H1 (cell line): ENCODE measurements around the gene PRMT6. TPM values are rescaled to one million over a fixed set of nuclear protein-coding genes. Genes with fewer than 3 reads are reported as not detected.

Source experiments
- CTCF ChIA-PET: fragments of 300-600 bp; sonication (Branson Sonifier 250); formaldehyde crosslinking; loops from one replicate; lab custom pipeline; 2021; ENCODE audit not compliant: partially characterized antibody; lab: Charles Lee
- POLR2A ChIA-PET: fragments of 300-600 bp; sonication (Branson Sonifier 250); formaldehyde crosslinking; loops from one replicate; lab custom pipeline; 2021; ENCODE audit warnings: inconsistent platforms; ENCODE audit not compliant: partially characterized antibody; lab: Charles Lee
- DNase-seq, 2 experiments: peaks; one replicate each; pipeline versions ENCODE4 v3.0.0 to v3.0.0-alpha.2; 2010 to 2022; ENCODE audit warnings: low spot score in 2 of 2, low read depth in 1 of 2, mixed read lengths in 1 of 2
- FAIRE-seq: peaks from 2 replicates; lab custom pipeline; 2011; peaks lifted over from hg19 to GRCh38; lab: Jason Lieb, UNC
- H2AFZ ChIP-seq: 2 replicates; pipeline ENCODE4 v1.8.1; 2012; ENCODE audit warnings: low read length, inconsistent platforms
- H2AK5ac ChIP-seq: 2 replicates; pipeline ENCODE4 v1.6.1; 2013; ENCODE audit warnings: low read depth, low read length
- H2BK120ac ChIP-seq: replicated peaks from 2 replicates; pipeline ENCODE3; 2013; ENCODE audit warnings: low read depth, low read length, inconsistent platforms
- H2BK12ac ChIP-seq: 2 replicates; pipeline ENCODE4 v1.6.1; 2013; ENCODE audit warnings: low read depth, low read length
- H2BK15ac ChIP-seq: 2 replicates; pipeline ENCODE4 v1.6.1; 2013; ENCODE audit warnings: low read length
- H2BK20ac ChIP-seq: 2 replicates; pipeline ENCODE4 v1.6.1; 2013; ENCODE audit warnings: low read length
- H2BK5ac ChIP-seq: 2 replicates; pipeline ENCODE4 v1.6.1; 2013; ENCODE audit warnings: low read depth, low read length
- H3K14ac ChIP-seq: 2 replicates; pipeline ENCODE4 v1.6.1; 2013; ENCODE audit warnings: inconsistent platforms; ENCODE audit not compliant: insufficient read length
- H3K18ac ChIP-seq: 2 replicates; pipeline ENCODE4 v1.6.1; 2013; ENCODE audit warnings: low read length; ENCODE audit errors: extremely low read depth
- H3K23ac ChIP-seq: 2 replicates; pipeline ENCODE4 v1.6.1; 2013; ENCODE audit warnings: inconsistent platforms; ENCODE audit not compliant: insufficient read length
- H3K23me2 ChIP-seq: 2 replicates; pipeline ENCODE4 v1.6.1; 2013; ENCODE audit warnings: low read depth, low read length
- H3K27ac ChIP-seq: 2 replicates; pipeline ENCODE4 v1.6.1; 2011; ENCODE audit warnings: low read depth, low read length, inconsistent platforms
- H3K27me3 ChIP-seq, 4 experiments: replicated peaks in 1 of 4; 1 replicate in 1 of 4; 2 replicates in 3 of 4; pipeline versions ENCODE4 v1.6.1 to v1.8.1; 2011 to 2013; ENCODE audit warnings: low read length in 3 of 4, mild to moderate bottlenecking in 3 of 4, inconsistent platforms in 2 of 4, mixed read lengths in 2 of 4, moderate library complexity in 1 of 4; ENCODE audit not compliant: control insufficient read depth in 3 of 4, insufficient read depth in 3 of 4; ENCODE audit errors: extremely low read depth in 1 of 4
- H3K36me3 ChIP-seq, 4 experiments: 2 replicates each; pipeline versions ENCODE4 v1.6.1 to v1.8.1; 2011 to 2013; ENCODE audit warnings: mild to moderate bottlenecking in 4 of 4, low read length in 3 of 4, moderate library complexity in 2 of 4, control low read depth in 1 of 4, inconsistent platforms in 1 of 4; ENCODE audit not compliant: insufficient read depth in 4 of 4, control insufficient read depth in 2 of 4
- H3K4ac ChIP-seq: replicated peaks from 2 replicates; pipeline ENCODE3; 2013; ENCODE audit warnings: low read length, low read depth, mixed read lengths, inconsistent platforms; ENCODE audit not compliant: insufficient read length
- H3K4me1 ChIP-seq, 4 experiments: replicated peaks in 1 of 4; 1 replicate in 1 of 4; 2 replicates in 3 of 4; pipeline versions ENCODE4 v1.6.1 to v1.8.1; 2011 to 2013; ENCODE audit warnings: low read length in 3 of 4, inconsistent platforms in 2 of 4, mixed read lengths in 1 of 4; ENCODE audit not compliant: insufficient read depth in 4 of 4, control insufficient read depth in 3 of 4
- H3K4me2 ChIP-seq, 2 experiments: 2 replicates each; pipeline versions ENCODE4 v1.6.1 to v1.8.1; 2011 to 2013; ENCODE audit warnings: low read depth in 2 of 2, low read length in 2 of 2, control low read depth in 1 of 2, inconsistent platforms in 1 of 2, mild to moderate bottlenecking in 1 of 2; ENCODE audit not compliant: insufficient read depth in 1 of 2
- H3K4me3 ChIP-seq, 4 experiments: fragments of 200-600, 300-600 bp in 1 of 4; sonication (generic), shearing (Covaris generic), sonication (Bioruptor Twin) in 1 of 4; 2 replicates each; pipeline versions ENCODE4 v1.5.1 to v1.8.1; 2011 to 2016; ENCODE audit warnings: low read length in 4 of 4, low read depth in 3 of 4, control low read depth in 2 of 4, inconsistent platforms in 2 of 4, mild to moderate bottlenecking in 2 of 4, mixed read lengths in 1 of 4, moderate library complexity in 1 of 4; ENCODE audit not compliant: insufficient read depth in 2 of 4; ENCODE audit errors: extremely low read depth in 1 of 4
- H3K56ac ChIP-seq: replicated peaks from 2 replicates; pipeline ENCODE3; 2013; ENCODE audit warnings: low read depth, mild to moderate bottlenecking, mixed read lengths, low read length, inconsistent platforms; ENCODE audit not compliant: insufficient read length
- H3K79me1 ChIP-seq: 2 replicates; pipeline ENCODE4 v1.6.1; 2013; ENCODE audit warnings: low read depth, low read length, control low read depth
- H3K79me2 ChIP-seq, 2 experiments: 2 replicates each; pipeline versions ENCODE4 v1.6.1 to v1.8.1; 2012 to 2013; ENCODE audit warnings: low read length in 2 of 2, mild to moderate bottlenecking in 2 of 2, inconsistent platforms in 1 of 2; ENCODE audit not compliant: insufficient read depth in 2 of 2, control insufficient read depth in 1 of 2
- H3K9ac ChIP-seq, 4 experiments: replicated peaks in 1 of 4; 1 replicate in 1 of 4; 2 replicates in 3 of 4; pipeline versions ENCODE4 v1.6.1 to v1.8.1; 2011 to 2013; ENCODE audit warnings: low read depth in 3 of 4, low read length in 3 of 4, control low read depth in 2 of 4, mild to moderate bottlenecking in 2 of 4, moderate library complexity in 2 of 4, inconsistent platforms in 1 of 4; ENCODE audit errors: extremely low read depth in 1 of 4
- H3K9me3 ChIP-seq, 2 experiments: 2 replicates each; pipeline versions ENCODE4 v1.6.1 to v1.8.1; 2012 to 2013; ENCODE audit warnings: mild to moderate bottlenecking in 2 of 2, moderate library complexity in 2 of 2, control low read depth in 1 of 2, inconsistent platforms in 1 of 2, low read depth in 1 of 2, low read length in 1 of 2, mixed read lengths in 1 of 2; ENCODE audit not compliant: insufficient read depth in 2 of 2
- H4K20me1 ChIP-seq, 2 experiments: replicated peaks in 1 of 2; 2 replicates each; pipeline versions ENCODE3 to v1.8.1; 2011 to 2013; ENCODE audit warnings: inconsistent platforms in 2 of 2, low read length in 2 of 2, mild to moderate bottlenecking in 1 of 2; ENCODE audit not compliant: insufficient read depth in 2 of 2, control insufficient read depth in 1 of 2
- H4K5ac ChIP-seq: 2 replicates; pipeline ENCODE4 v1.6.1; 2013; ENCODE audit warnings: low read length, low read depth, mixed read lengths, inconsistent platforms; ENCODE audit not compliant: insufficient read length
- H4K8ac ChIP-seq: 2 replicates; pipeline ENCODE4 v1.8.0; 2013; ENCODE audit warnings: mild to moderate bottlenecking, moderate library complexity, low read length, inconsistent platforms; ENCODE audit not compliant: insufficient read depth; ENCODE audit errors: extremely low read depth
- H4K91ac ChIP-seq: replicated peaks from 2 replicates; pipeline ENCODE3; 2013; ENCODE audit warnings: low read length, mixed read lengths, inconsistent platforms; ENCODE audit not compliant: insufficient read length
- CHD2 ChIP-seq: IDR thresholded peaks from 2 replicates; pipeline ENCODE4 v1.6.1; 2012; ENCODE audit warnings: low read length, improper control_type of control experiment
- CREB1 ChIP-seq: IDR thresholded peaks from 2 replicates; pipeline ENCODE4 v1.6.1; 2012; ENCODE audit warnings: inconsistent platforms
- CTBP2 ChIP-seq: IDR thresholded peaks from 2 replicates; pipeline ENCODE4 v1.7.0; 2011; ENCODE audit warnings: borderline replicate concordance, mild to moderate bottlenecking, moderate library complexity, mixed read lengths, low read length; ENCODE audit not compliant: insufficient read depth, insufficient read length
- EGR1 ChIP-seq: IDR thresholded peaks from 2 replicates; pipeline ENCODE4 v1.6.1; 2011; ENCODE audit warnings: low read depth, low read length, borderline replicate concordance
- EZH2 ChIP-seq: fragments of 200-600 bp; sonication (generic); IDR thresholded peaks from 2 replicates; pipeline ENCODE4 v1.7.1; 2012; ENCODE audit warnings: low read depth, mild to moderate bottlenecking, moderate library complexity, low read length, inconsistent platforms; ENCODE audit not compliant: severe bottlenecking
- NANOG ChIP-seq: IDR thresholded peaks from 2 replicates; pipeline ENCODE4 v1.6.1; 2011; ENCODE audit warnings: low read length, low read depth, mild to moderate bottlenecking, inconsistent platforms; ENCODE audit not compliant: insufficient read depth, poor library complexity, severe bottlenecking
- PHF8 ChIP-seq: fragments of 200-600 bp; sonication (generic); conservative IDR thresholded peaks from 2 replicates; pipeline ENCODE4 v1.7.1; 2012; ENCODE audit warnings: low read depth, mild to moderate bottlenecking, inconsistent platforms, low read length, moderate library complexity
- POLR2A ChIP-seq, 2 experiments: IDR thresholded peaks; 1 replicate in 1 of 2; 2 replicates in 1 of 2; pipeline ENCODE4 v1.6.1; 2011; ENCODE audit warnings: low read depth in 2 of 2, low read length in 2 of 2, mild to moderate bottlenecking in 2 of 2; ENCODE audit errors: control extremely low read depth in 1 of 2
- POU5F1 ChIP-seq: IDR thresholded peaks from 2 replicates; pipeline ENCODE4 v1.6.1; 2011; ENCODE audit warnings: low read depth, mild to moderate bottlenecking, low read length, moderate library complexity
- RXRA ChIP-seq: IDR thresholded peaks from 2 replicates; pipeline ENCODE4 v1.6.1; 2011; ENCODE audit warnings: low read depth, mild to moderate bottlenecking, low read length, moderate library complexity; ENCODE audit not compliant: insufficient read depth
- SRF ChIP-seq: IDR thresholded peaks from 2 replicates; pipeline ENCODE4 v1.6.1; 2011; ENCODE audit warnings: mild to moderate bottlenecking, low read depth, low read length, moderate library complexity
- ZNF274 ChIP-seq: IDR thresholded peaks from 2 replicates; pipeline ENCODE4 v1.7.0; 2012; ENCODE audit warnings: low read length, borderline replicate concordance; ENCODE audit errors: extremely low read depth
- whole genome bisulfite sequencing, 2 experiments: shearing (Covaris generic) in 1 of 2; methylation state at CpG; one replicate each; pipeline versions ENCODE4 v1.1.6 to v1.1.7; 2013 to 2015; ENCODE audit warnings: low lambda C conversion rate in 2 of 2, mixed read lengths in 2 of 2, inconsistent platforms in 1 of 2, low coverage in 1 of 2, missing lambda C conversion rate in 1 of 2; ENCODE audit not compliant: insufficient replicate concordance in 2 of 2, insufficient coverage in 1 of 2, insufficient read length in 1 of 2; ENCODE audit errors: extremely low coverage in 1 of 2, missing lambda C conversion rate in 1 of 2; 5-methylcytosine and 5-hydroxymethylcytosine counted together
- polyA plus RNA-seq, 7 experiments: library from polyadenylated mRNA; depleted of rRNA in 3 of 7; stranded (reverse) in 5 of 7; unstranded in 2 of 7; fragments of >200 nt in 5 of 7; fragments of 200-250 nt in 2 of 7; gene quantifications; 1 replicate in 5 of 7; 2 replicates in 1 of 7; 4 replicates in 1 of 7; pipeline versions ENCODE4 v1.2.1 to v1.2.3, GENCODE V29; 2011 to 2013; ENCODE audit warnings: missing spikeins in 2 of 7, mixed read lengths in 2 of 7
- total RNA-seq: library from RNA; stranded (reverse); fragmentation: NEBNext Ultra II Directional; extraction: Animal tissue kit (Norgen Biotek cat#: 25700); gene quantifications from 2 replicates; pipeline ENCODE4 v1.2.1, GENCODE V29; 2021
- TF ChIP-seq, protein P1 (sequence below): IDR thresholded peaks from 2 replicates; pipeline ENCODE4 v1.6.1; 2012; ENCODE audit warnings: inconsistent platforms
- TF ChIP-seq, protein P2 (sequence below): IDR thresholded peaks from 2 replicates; pipeline ENCODE4 v1.6.1; 2012; ENCODE audit warnings: inconsistent platforms

PRMT6 gene
- total and polyA plus RNA-seq, 2 of the 8 experiments (the other 6 are each of a cell fraction or from before 2014, with no cell fraction given): 23.6 to 38.2 TPM

DNA sequence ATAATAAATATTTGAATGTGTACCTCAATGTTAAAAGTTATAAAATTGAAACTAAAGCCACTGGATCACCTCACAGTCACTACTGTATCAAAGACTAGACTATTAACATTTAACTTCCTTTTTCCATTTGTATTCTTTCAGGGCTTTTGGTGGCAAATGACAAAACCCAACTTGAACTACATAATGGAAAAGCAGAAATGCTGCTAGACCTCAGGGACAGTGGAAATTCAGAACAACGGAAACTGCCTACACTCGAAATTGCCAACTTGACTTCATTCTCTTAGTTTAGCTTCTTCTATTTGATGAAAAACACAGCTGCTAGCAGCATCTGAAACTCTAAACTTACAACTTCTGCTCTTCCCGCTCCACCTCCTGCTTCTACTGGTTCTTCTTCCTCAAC lies 49.4 kb downstream of the PRMT6 start:
- no peak overlapping the region for H3K56ac ChIP-seq
- TF ChIP-seq, protein P1, sequence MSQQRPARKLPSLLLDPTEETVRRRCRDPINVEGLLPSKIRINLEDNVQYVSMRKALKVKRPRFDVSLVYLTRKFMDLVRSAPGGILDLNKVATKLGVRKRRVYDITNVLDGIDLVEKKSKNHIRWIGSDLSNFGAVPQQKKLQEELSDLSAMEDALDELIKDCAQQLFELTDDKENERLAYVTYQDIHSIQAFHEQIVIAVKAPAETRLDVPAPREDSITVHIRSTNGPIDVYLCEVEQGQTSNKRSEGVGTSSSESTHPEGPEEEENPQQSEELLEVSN: no peak
- TF ChIP-seq EGR1 (no peak), NANOG (no peak), CHD2 (no peak), ZNF274 (no peak), CTBP2 (no peak), POU5F1 (no peak), RXRA (no peak), PHF8 (no peak), SRF (no peak), EZH2 (no peak), POLR2A (IDR thresholded peaks at IDR 0.05; ENCODE audit: control extremely low read depth in 1 of 2, low read depth in 2 of 2, low read length in 2 of 2) (no peak), CREB1 (no peak)
- TF ChIP-seq, protein P2, sequence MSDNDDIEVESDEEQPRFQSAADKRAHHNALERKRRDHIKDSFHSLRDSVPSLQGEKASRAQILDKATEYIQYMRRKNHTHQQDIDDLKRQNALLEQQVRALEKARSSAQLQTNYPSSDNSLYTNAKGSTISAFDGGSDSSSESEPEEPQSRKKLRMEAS: no peak

More for the DNA sequence above, 49.4 kb downstream of the PRMT6 start:
- ChIA-PET CTCF (interaction anchor here (0.5 to 0.8 kb wide), 2 partner anchors 9 to 130 kb away, joined by 3 read pairs; no protein-coding TSS in a partner anchor), POLR2A (no interaction called here)
- Histone ChIP-seq H3K27me3 (no peaks in the 10 kb centered on the region), H3K9ac (no peak overlapping the region), H2BK15ac (no peak overlapping the region), H3K79me2 (no peaks in the 10 kb centered on the region), H3K4me3 (no peak overlapping the region), H2AK5ac (no peak overlapping the region), H4K5ac (no peak overlapping the region), H2AFZ (no peak overlapping the region; the same call in 1 of the 2 replicates), H3K9me3 (no peaks in the 10 kb centered on the region), H2BK5ac (no peak overlapping the region), H3K23me2 (no peaks in the 10 kb centered on the region), H2BK12ac (no peak overlapping the region), H4K8ac (no peak overlapping the region), H3K79me1 (no peaks in the 10 kb centered on the region), H4K20me1 (no peaks in the 10 kb centered on the region), H3K14ac (no peak overlapping the region), H4K91ac (no peak overlapping the region), H2BK20ac (no peak overlapping the region), H2BK120ac (no peak overlapping the region), H3K18ac (no peak overlapping the region), H3K23ac (no peak overlapping the region), H3K4ac (no peak overlapping the region), H3K27ac (no peak overlapping the region), H3K36me3 (no peaks in the 10 kb centered on the region), H3K4me1 (no peaks in the 10 kb centered on the region), H3K4me2 (no peak overlapping the region)
- no peak for FAIRE-seq
- WGBS, 2 experiments: 92% methylated on average over 3 of the region's 3 CpGs; no CpG with 5 or more reads in 1 of the 2 experiments
- DNase-seq: no peak
